HCT116 (cell line): ENCODE measurements around the gene ELFN1. TPM values are rescaled to one million over a fixed set of nuclear protein-coding genes. Genes with fewer than 3 reads are reported as not detected.

Source experiments
- ATAC-seq: fragments of 200-7000 bp; cut with Tn5 transposase; 2 replicates; pipeline ENCODE4 v1.9.1; 2020; ENCODE audit warnings: mild to moderate bottlenecking, moderate library complexity
- BruUV-seq: library from RNA; stranded (reverse); fragments of 400-500 nt; replicated peaks from 2 replicates; lab custom pipeline; 2021; lab: Mats Ljungman, UMichigan
- CTCF ChIA-PET: fragments of 300-600 bp; sonication (Branson Sonifier 250); formaldehyde crosslinking; loops from one replicate; lab custom pipeline; 2021; ENCODE audit warnings: antibody characterized with exemption; lab: Charles Lee
- POLR2A ChIA-PET: fragments of 300-600, 350-600 bp; sonication (Branson Sonifier 250); formaldehyde crosslinking; loops from one replicate; lab custom pipeline; 2021; ENCODE audit warnings: antibody characterized with exemption; lab: Charles Lee
- RAD21 ChIA-PET, 2 experiments: fragments of 300-600 bp; sonication (Branson Sonifier 250); formaldehyde crosslinking; loops; one replicate each; lab custom pipeline; 2023; ENCODE audit warnings: low total read pairs in 2 of 2; ENCODE audit not compliant: uncharacterized antibody in 2 of 2, unreplicated experiment in 2 of 2, low non-redundant PET in 1 of 2; lab: Charles Lee
- DNase-seq: peaks from one replicate; pipeline ENCODE4 v3.0.0-alpha.2; 2010; ENCODE audit warnings: low read depth, low spot score
- H2AFZ ChIP-seq: fragments of 200-600 bp; shearing (Covaris generic), sonication (generic); 2 replicates; pipeline ENCODE4 v1.6.1; 2017; ENCODE audit warnings: low read depth, mixed run types, mixed read lengths, antibody characterized with exemption, low read length; ENCODE audit not compliant: poor library complexity, severe bottlenecking
- H3K27ac ChIP-seq: 2 replicates; pipeline ENCODE4 v1.5.1; 2012; ENCODE audit warnings: low read depth, low read length
- H3K27me3 ChIP-seq: fragments of 200-600 bp; sonication (generic); 2 replicates; pipeline ENCODE4 v1.6.1; 2016; ENCODE audit warnings: mixed run types, low read length, mixed read lengths; ENCODE audit not compliant: insufficient read depth
- H3K36me3 ChIP-seq, 2 experiments: fragments of 200-500 bp in 1 of 2; fragments of 200-600 bp in 1 of 2; sonication (Bioruptor generic) in 1 of 2; sonication (generic) in 1 of 2; 2 replicates each; pipeline versions ENCODE4 v1.5.1 to v1.6.1; 2014 to 2016; ENCODE audit warnings: low read length in 2 of 2, inconsistent platforms in 1 of 2, mixed read lengths in 1 of 2, mixed run types in 1 of 2; ENCODE audit not compliant: insufficient read depth in 2 of 2, control insufficient read depth in 1 of 2
- H3K4me1 ChIP-seq, 2 experiments: fragments of 200-600 bp in 1 of 2; sonication (generic) in 1 of 2; 2 replicates each; pipeline versions ENCODE4 v1.5.1 to v1.6.1; 2012 to 2017; ENCODE audit warnings: low read length in 2 of 2, inconsistent platforms in 1 of 2, mild to moderate bottlenecking in 1 of 2, mixed read lengths in 1 of 2, mixed run types in 1 of 2, moderate library complexity in 1 of 2; ENCODE audit not compliant: insufficient read depth in 2 of 2, control insufficient read depth in 1 of 2
- H3K4me2 ChIP-seq: fragments of 200-600 bp; sonication (generic); 2 replicates; pipeline ENCODE4 v1.6.1; 2017; ENCODE audit warnings: mixed run types, low read length, mixed read lengths
- H3K4me3 ChIP-seq, 2 experiments: fragments of 200-600 bp in 1 of 2; sonication (generic) in 1 of 2; replicated peaks in 1 of 2; 2 replicates each; pipeline ENCODE4 v1.5.1; 2011 to 2016; ENCODE audit warnings: low read length in 2 of 2, control low read depth in 1 of 2, low read depth in 1 of 2, mild to moderate bottlenecking in 1 of 2, mixed read lengths in 1 of 2, mixed run types in 1 of 2
- H3K79me2 ChIP-seq: fragments of 200-600 bp; sonication (generic); 2 replicates; pipeline ENCODE4 v1.6.1; 2017; ENCODE audit warnings: mild to moderate bottlenecking, mixed run types, low read length, moderate library complexity, mixed read lengths; ENCODE audit not compliant: insufficient read depth
- H3K9ac ChIP-seq: fragments of 200-600 bp; sonication (generic); 2 replicates; pipeline ENCODE4 v1.6.1; 2016; ENCODE audit warnings: low read length, mixed read lengths
- H3K9me2 ChIP-seq: fragments of 200-600 bp; sonication (generic), shearing (Covaris generic); 2 replicates; pipeline ENCODE4 v1.6.1; 2017; ENCODE audit warnings: mixed run types, mild to moderate bottlenecking, moderate library complexity; ENCODE audit not compliant: insufficient read depth
- H3K9me3 ChIP-seq, 2 experiments: fragments of 200-500 bp in 1 of 2; fragments of 200-600 bp in 1 of 2; sonication (Bioruptor generic) in 1 of 2; sonication (generic) in 1 of 2; 2 replicates each; pipeline ENCODE4 v1.6.1; 2014 to 2017; ENCODE audit warnings: low read length in 2 of 2, mixed read lengths in 2 of 2, inconsistent platforms in 1 of 2, low read depth in 1 of 2, mild to moderate bottlenecking in 1 of 2, mixed run types in 1 of 2, moderate library complexity in 1 of 2; ENCODE audit not compliant: control insufficient read depth in 1 of 2, insufficient read depth in 1 of 2
- H4K20me1 ChIP-seq: fragments of 200-600 bp; sonication (generic), shearing (Covaris generic); 2 replicates; pipeline ENCODE4 v1.6.1; 2017; ENCODE audit warnings: mixed run types, mild to moderate bottlenecking, moderate library complexity; ENCODE audit not compliant: insufficient read depth
- CEBPB ChIP-seq: IDR thresholded peaks from 2 replicates; pipeline ENCODE4 v1.6.1; 2012; ENCODE audit warnings: low read depth
- EGR1 ChIP-seq: IDR thresholded peaks from 2 replicates; pipeline ENCODE4 v1.6.1; 2012; ENCODE audit warnings: low read depth
- ELF1 ChIP-seq: IDR thresholded peaks from 2 replicates; pipeline ENCODE4 v1.6.1; 2012; ENCODE audit warnings: low read depth, borderline replicate concordance
- EZH2 ChIP-seq: fragments of 200-600 bp; sonication (generic); IDR thresholded peaks from 2 replicates; pipeline ENCODE4 v1.6.1; 2017; ENCODE audit warnings: antibody characterized with exemption, mixed run types
- POLR2A ChIP-seq: IDR thresholded peaks from 2 replicates; pipeline ENCODE4 v1.7.0; 2011; ENCODE audit warnings: borderline replicate concordance; ENCODE audit not compliant: insufficient read depth, insufficient read length; ENCODE audit errors: extremely low read depth
- SP1 ChIP-seq: IDR thresholded peaks from 2 replicates; pipeline ENCODE4 v1.6.1; 2012; ENCODE audit warnings: low read depth
- YY1 ChIP-seq: IDR thresholded peaks from 2 replicates; pipeline ENCODE4 v1.6.1; 2011; ENCODE audit warnings: low read length, low read depth, moderate library complexity, mild to moderate bottlenecking; ENCODE audit not compliant: insufficient replicate concordance; ENCODE audit errors: extremely low read depth
- ZNF274 ChIP-seq: fragments of 200-500 bp; sonication (Bioruptor generic); IDR thresholded peaks from 2 replicates; pipeline ENCODE4 v1.6.1; 2014; ENCODE audit warnings: mild to moderate bottlenecking, low read depth, low read length, inconsistent platforms
- intact Hi-C: fragments of 100-400 bp; cut with micrococcal nuclease; formaldehyde crosslinking; loops from 2 replicates; pipeline ENCODE4 v1.10.0; 2022
- total RNA-seq: library from RNA; stranded (reverse); gene quantifications from one replicate; pipeline ENCODE4 v1.2.1, GENCODE V29; 2021; ENCODE audit not compliant: unreplicated experiment
- TF ChIP-seq, protein P1 (sequence below), 3 experiments: fragments of 200-600 bp in 1 of 3; sonication (generic) in 1 of 3; IDR thresholded peaks in 2 of 3; conservative IDR thresholded peaks in 1 of 3; 2 replicates each; pipeline ENCODE4 v1.5.1; 2012 to 2017; ENCODE audit warnings: low read depth in 2 of 3, low read length in 2 of 3, antibody characterized with exemption in 1 of 3, borderline replicate concordance in 1 of 3, control low read depth in 1 of 3, mild to moderate bottlenecking in 1 of 3, mixed read lengths in 1 of 3, mixed run types in 1 of 3, moderate library complexity in 1 of 3; ENCODE audit not compliant: insufficient read depth in 1 of 3
- TF ChIP-seq, protein P2 (sequence below): IDR thresholded peaks from 2 replicates; pipeline ENCODE4 v1.6.1; 2012; ENCODE audit warnings: low read depth
- TF ChIP-seq, protein P3 (sequence below): IDR thresholded peaks from 2 replicates; pipeline ENCODE4 v1.6.1; 2012
- TF ChIP-seq, protein P4 (sequence below): IDR thresholded peaks from 2 replicates; pipeline ENCODE4 v1.6.1; 2012

ELFN1 gene
- total RNA-seq, 1 experiment from 2014 or later = 4.4 TPM

DNA sequence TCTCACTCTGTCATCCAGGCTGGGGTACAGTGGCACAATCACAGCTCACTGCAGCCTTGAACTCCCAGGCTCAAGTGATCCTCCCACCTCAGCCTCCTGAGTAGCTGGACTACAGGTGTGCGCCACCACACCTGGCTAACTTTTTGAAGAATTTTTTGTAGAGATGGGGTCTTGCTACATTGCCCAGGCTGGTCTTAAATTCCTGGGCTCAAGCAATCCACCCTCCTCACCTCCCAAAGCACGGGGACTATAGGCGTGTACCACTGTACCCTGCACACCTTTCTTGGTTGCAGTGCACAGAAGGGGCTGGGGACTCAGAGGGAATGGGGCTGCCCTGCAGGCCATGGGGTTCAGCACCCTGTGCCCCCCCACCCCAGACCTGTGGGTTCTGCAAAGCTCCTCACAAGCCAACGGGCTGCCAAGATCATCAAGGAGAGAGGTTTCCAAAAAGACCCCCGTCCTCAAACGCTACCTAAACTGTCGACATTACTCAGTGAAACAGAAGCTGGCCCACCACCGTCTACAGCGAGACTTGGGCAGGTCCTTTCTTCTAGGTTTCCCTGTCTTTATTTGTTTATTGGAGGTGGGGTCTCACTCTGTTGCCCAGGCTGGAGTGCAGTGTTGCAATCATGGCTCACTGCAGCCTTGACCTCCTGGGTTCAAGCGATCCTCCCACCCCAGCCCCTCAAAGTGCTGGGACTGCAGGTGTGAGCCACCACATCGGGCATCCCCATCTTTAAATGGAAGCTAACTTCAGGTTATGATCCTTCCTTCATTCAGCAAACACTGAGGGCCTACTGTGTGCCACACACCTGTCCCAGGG lies 26.6 kb upstream of the ELFN1 start:
- intact Hi-C loops = no loop called here
- no peaks in the 10 kb centered on the region for H3K9me2 ChIP-seq
- no TSS peak for BruUV-seq
- H3K27me3 ChIP-seq = no peaks in the 10 kb centered on the region
- TF ChIP-seq, protein P1, sequence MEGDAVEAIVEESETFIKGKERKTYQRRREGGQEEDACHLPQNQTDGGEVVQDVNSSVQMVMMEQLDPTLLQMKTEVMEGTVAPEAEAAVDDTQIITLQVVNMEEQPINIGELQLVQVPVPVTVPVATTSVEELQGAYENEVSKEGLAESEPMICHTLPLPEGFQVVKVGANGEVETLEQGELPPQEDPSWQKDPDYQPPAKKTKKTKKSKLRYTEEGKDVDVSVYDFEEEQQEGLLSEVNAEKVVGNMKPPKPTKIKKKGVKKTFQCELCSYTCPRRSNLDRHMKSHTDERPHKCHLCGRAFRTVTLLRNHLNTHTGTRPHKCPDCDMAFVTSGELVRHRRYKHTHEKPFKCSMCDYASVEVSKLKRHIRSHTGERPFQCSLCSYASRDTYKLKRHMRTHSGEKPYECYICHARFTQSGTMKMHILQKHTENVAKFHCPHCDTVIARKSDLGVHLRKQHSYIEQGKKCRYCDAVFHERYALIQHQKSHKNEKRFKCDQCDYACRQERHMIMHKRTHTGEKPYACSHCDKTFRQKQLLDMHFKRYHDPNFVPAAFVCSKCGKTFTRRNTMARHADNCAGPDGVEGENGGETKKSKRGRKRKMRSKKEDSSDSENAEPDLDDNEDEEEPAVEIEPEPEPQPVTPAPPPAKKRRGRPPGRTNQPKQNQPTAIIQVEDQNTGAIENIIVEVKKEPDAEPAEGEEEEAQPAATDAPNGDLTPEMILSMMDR (IDR thresholded peaks at IDR 0.05 in 2 of 3, conservative IDR thresholded peaks at IDR 0.05 in 1 of 3; ENCODE audit: borderline replicate concordance in 1 of 3, insufficient read depth in 1 of 3, low read depth in 2 of 3, low read length in 2 of 3) = no peak
- no peak for TF ChIP-seq ZNF274
- TF ChIP-seq, protein P2, sequence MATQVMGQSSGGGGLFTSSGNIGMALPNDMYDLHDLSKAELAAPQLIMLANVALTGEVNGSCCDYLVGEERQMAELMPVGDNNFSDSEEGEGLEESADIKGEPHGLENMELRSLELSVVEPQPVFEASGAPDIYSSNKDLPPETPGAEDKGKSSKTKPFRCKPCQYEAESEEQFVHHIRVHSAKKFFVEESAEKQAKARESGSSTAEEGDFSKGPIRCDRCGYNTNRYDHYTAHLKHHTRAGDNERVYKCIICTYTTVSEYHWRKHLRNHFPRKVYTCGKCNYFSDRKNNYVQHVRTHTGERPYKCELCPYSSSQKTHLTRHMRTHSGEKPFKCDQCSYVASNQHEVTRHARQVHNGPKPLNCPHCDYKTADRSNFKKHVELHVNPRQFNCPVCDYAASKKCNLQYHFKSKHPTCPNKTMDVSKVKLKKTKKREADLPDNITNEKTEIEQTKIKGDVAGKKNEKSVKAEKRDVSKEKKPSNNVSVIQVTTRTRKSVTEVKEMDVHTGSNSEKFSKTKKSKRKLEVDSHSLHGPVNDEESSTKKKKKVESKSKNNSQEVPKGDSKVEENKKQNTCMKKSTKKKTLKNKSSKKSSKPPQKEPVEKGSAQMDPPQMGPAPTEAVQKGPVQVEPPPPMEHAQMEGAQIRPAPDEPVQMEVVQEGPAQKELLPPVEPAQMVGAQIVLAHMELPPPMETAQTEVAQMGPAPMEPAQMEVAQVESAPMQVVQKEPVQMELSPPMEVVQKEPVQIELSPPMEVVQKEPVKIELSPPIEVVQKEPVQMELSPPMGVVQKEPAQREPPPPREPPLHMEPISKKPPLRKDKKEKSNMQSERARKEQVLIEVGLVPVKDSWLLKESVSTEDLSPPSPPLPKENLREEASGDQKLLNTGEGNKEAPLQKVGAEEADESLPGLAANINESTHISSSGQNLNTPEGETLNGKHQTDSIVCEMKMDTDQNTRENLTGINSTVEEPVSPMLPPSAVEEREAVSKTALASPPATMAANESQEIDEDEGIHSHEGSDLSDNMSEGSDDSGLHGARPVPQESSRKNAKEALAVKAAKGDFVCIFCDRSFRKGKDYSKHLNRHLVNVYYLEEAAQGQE = no peak
- no peak for TF ChIP-seq YY1
- TF ChIP-seq, protein P3, sequence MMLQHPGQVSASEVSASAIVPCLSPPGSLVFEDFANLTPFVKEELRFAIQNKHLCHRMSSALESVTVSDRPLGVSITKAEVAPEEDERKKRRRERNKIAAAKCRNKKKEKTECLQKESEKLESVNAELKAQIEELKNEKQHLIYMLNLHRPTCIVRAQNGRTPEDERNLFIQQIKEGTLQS = no peak
- no peak for TF ChIP-seq POLR2A
- TF ChIP-seq SP1 = no peak
- TF ChIP-seq, protein P4, sequence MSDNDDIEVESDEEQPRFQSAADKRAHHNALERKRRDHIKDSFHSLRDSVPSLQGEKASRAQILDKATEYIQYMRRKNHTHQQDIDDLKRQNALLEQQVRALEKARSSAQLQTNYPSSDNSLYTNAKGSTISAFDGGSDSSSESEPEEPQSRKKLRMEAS = no peak
- TF ChIP-seq ELF1 = no peak
- no peak for TF ChIP-seq EGR1
- no peak for TF ChIP-seq EZH2
- no peak for TF ChIP-seq CEBPB
- no peak overlapping the region for H2AFZ ChIP-seq
- no peaks in the 10 kb centered on the region for H3K79me2 ChIP-seq
- H3K9me3 ChIP-seq = no peaks in the 10 kb centered on the region
- CTCF ChIA-PET = interaction anchor here (0.6 kb wide), 1 partner anchor 154 kb away, joined by 3 read pairs; no protein-coding TSS in a partner anchor
- ATAC-seq (no peak), DNase-seq (no peak)
- no peak overlapping the region for H3K9ac ChIP-seq
- RAD21 ChIA-PET = no interaction called here
- no peak overlapping the region for H3K27ac ChIP-seq
- no peaks in the 10 kb centered on the region for H4K20me1 ChIP-seq
- H3K36me3 ChIP-seq = no peaks in the 10 kb centered on the region
- H3K4me3 ChIP-seq = no peak overlapping the region
- H3K4me1 ChIP-seq = peaks cover 0 to 1% of the 10 kb centered on the region in 2 experiments; a peak in 2 of 4 replicates
- no peak overlapping the region for H3K4me2 ChIP-seq
- POLR2A ChIA-PET = no interaction called here
